ENCODE measurements around the gene INO80.
"Not testable (repeated sequence)": the region's sequence is repeated elsewhere in the genome, so short reads cannot be mapped to it uniquely, and the experiment has no call there.

The INO80 gene

DNA sequence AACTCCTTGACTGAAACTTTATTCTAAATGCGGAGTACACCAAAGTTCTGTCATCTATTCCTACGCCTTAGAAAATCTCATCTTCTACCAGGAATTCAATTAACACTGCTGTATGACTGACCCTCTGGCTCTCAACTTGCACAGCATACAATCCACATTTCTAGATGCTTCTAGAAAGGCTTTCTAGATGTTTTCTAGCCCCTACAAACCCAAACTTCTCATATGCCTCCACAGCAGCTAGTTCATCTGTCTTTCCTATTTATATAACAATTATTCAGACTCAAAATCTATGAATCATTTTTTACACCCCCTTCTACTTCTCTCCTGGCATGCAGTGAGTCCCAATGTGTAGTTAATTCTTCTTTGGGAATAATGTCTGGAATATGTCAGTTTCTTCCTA lies 13.2 kb downstream of the INO80 start:
- TF ChIP-seq, protein P1, sequence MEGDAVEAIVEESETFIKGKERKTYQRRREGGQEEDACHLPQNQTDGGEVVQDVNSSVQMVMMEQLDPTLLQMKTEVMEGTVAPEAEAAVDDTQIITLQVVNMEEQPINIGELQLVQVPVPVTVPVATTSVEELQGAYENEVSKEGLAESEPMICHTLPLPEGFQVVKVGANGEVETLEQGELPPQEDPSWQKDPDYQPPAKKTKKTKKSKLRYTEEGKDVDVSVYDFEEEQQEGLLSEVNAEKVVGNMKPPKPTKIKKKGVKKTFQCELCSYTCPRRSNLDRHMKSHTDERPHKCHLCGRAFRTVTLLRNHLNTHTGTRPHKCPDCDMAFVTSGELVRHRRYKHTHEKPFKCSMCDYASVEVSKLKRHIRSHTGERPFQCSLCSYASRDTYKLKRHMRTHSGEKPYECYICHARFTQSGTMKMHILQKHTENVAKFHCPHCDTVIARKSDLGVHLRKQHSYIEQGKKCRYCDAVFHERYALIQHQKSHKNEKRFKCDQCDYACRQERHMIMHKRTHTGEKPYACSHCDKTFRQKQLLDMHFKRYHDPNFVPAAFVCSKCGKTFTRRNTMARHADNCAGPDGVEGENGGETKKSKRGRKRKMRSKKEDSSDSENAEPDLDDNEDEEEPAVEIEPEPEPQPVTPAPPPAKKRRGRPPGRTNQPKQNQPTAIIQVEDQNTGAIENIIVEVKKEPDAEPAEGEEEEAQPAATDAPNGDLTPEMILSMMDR (IDR thresholded peaks at IDR 0.05; ENCODE audit: insufficient read depth, low read depth, low read length, missing control alignments) = no peak
- DNase-seq (ENCODE audit: low read depth) = no peak
- no peak overlapping the region for H3K4me3 ChIP-seq (ENCODE audit: low read depth, low read length)

DNA sequence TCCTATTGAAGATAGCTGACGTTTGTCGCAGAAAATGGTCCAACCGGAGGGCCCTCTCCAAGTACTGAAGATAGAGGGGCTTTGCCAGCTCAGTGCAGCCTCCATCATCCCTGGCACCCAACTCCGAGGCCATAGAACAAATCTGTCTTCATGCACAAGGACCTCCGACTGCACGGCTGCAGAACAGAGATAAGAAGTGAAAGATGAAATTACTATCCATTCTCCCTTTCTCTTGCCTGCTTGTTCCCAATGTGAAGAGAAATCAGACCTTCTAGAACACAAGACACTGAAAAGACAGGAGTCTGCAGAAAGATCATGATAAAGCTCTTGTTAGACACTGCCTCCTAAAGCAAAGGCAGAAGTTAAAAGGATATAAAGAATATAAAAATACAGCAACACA lies 19.9 kb downstream of the INO80 start:
- H3K4me3 ChIP-seq (ENCODE audit: low read depth, low read length) = no peak overlapping the region
- TF ChIP-seq, protein P1 (IDR thresholded peaks at IDR 0.05; ENCODE audit: insufficient read depth, low read depth, low read length, missing control alignments) = no peak
- DNase-seq (ENCODE audit: low read depth) = no peak

DNA sequence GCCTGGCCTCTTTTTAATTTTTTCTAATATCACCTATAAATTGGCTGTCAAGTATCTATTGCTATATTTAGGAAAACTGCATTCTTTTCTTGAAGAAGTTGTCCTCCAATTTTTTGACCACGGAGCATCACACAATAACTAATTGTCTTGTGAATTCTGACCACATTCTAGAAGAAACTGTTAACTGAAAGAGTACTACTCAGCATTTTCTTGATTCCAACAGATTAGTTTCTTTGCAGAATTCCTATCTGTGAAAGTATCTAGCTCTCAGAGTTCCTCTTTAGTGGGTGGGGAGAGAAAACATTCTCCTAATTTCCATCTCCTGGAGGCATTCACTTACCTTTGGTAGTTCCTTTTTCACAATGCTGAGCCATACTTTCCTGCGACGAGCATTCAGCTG lies 31.1 kb downstream of the INO80 start:
- TF ChIP-seq, protein P1 (IDR thresholded peaks at IDR 0.05; ENCODE audit: insufficient read depth, low read depth, low read length, missing control alignments) = no peak
- no peak overlapping the region for H3K4me3 ChIP-seq (ENCODE audit: low read depth, low read length)
- DNase-seq (ENCODE audit: low read depth) = no peak

DNA sequence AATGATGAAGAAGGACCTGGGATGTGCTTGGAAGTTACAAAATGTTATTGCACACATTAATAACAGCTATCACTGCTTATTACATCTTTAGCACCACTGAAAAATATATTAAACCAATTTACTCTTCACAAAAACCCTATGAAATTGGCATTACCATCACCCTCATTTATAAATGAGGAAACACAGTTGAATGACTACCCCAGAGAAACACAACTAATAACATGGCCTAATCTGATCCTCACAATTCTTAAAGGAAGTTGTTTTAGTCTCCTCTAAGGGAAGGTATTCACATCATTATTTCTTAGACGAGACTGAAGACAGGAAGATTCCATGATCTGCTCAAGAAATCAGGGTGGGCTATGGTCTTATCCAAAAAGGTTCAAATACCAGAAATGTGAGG lies 35.9 kb downstream of the INO80 start:
- TF ChIP-seq, protein P1 (IDR thresholded peaks at IDR 0.05; ENCODE audit: insufficient read depth, low read depth, low read length, missing control alignments) = no peak
- H3K4me3 ChIP-seq (ENCODE audit: low read depth, low read length) = no peak overlapping the region
- no peak for DNase-seq (ENCODE audit: low read depth)

DNA sequence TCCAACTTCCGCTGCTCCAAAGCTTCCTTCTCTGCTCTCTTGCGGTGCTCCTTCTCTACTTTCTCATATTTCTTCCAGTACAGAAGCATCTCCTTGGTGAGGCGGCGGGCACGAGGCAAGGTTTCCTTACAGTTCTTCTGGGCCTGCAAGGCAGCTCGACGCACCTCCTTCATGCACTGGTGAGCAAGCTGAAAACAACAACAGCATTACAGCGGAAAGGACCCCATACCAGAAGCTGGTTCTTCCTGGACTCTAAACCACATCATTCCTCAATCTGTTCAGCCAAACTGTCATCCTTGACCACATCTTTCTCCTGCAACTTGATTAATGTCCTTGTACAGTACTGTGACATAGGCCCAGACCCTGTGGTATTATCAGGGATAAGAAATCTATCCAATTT lies 36.4 kb downstream of the INO80 start:
- no peak overlapping the region for H3K4me3 ChIP-seq (ENCODE audit: low read depth, low read length)
- DNase-seq (ENCODE audit: low read depth) = no peak
- TF ChIP-seq, protein P1 (IDR thresholded peaks at IDR 0.05; ENCODE audit: insufficient read depth, low read depth, low read length, missing control alignments) = no peak

DNA sequence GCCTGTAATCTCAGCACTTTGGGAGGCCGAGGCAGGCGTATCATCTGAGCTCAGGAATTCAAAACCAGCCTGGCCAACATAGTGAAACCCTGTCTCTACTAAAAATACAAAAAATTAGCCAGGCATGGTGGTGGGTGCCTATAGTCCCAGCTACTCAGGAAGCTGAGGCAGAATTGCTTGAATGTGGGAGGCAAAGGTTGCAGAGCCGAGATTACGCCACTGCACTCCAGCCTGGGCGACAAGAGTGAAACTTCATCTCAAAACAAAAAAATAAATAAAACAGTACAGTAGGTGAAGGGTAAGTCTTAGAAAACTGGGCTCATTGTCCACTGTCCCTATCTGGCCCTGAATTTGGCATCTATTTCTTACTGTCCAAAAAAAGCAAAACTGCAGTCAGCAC lies 37.2 kb downstream of the INO80 start:
- DNase-seq (ENCODE audit: low read depth); H3K4me3 ChIP-seq (ENCODE audit: low read depth, low read length): not testable (repeated sequence)

DNA sequence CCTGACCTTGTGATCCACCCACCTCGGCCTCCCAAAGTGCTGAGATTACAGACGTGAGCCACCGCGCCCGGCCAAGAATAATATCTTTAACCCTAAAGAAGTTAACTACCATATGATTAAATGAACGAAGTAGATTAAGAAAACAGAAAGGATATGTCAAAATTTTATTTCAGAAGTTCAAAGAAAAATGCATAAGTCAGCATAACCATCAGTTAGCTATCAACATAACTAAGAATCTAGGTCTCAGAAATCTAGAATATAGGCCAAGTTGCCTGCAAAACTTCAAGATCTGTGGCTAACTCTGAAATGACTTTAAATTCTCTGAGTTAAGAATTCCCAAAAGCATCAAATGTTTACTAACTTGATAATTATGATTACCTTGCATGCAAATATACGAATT lies 38.0 kb downstream of the INO80 start:
- no peak for DNase-seq (ENCODE audit: low read depth)
- TF ChIP-seq, protein P1 (IDR thresholded peaks at IDR 0.05; ENCODE audit: insufficient read depth, low read depth, low read length, missing control alignments) = no peak
- no peak overlapping the region for H3K4me3 ChIP-seq (ENCODE audit: low read depth, low read length)

DNA sequence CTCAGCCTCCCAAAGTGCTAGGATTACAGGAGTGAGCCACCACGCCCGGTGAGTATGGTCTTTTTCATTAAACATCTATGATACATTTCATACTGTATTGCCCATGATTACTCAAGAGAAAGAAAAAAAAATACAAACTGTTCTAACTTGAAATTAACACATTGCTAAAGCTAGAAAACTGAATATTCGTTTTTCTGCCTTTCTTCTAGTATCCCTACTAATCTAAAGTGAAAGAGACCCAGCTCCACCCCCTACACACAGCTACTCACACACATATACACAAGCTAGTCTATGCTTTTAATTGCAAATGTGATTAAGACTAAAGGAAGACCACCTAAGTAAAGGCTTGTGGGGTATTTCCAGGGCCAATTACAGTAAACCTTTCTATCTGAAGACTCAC lies 43.1 kb downstream of the INO80 start:
- no peak overlapping the region for H3K4me3 ChIP-seq (ENCODE audit: low read depth, low read length)
- no peak for DNase-seq (ENCODE audit: low read depth)
- TF ChIP-seq, protein P1 (IDR thresholded peaks at IDR 0.05; ENCODE audit: insufficient read depth, low read depth, low read length, missing control alignments) = no peak
